HG02610 (cell line): ENCODE data around the gene MED16.
"Not testable (repeated sequence)": the region's sequence is repeated elsewhere in the genome, so short reads cannot be mapped to it uniquely, and the experiment has no call there.

Experiments used
- ATAC-seq: cut with Tn5 transposase; IDR thresholded peaks from one replicate; pipeline ENCODE4 v1.9.1; 2021; ENCODE audit warnings: mild to moderate bottlenecking, moderate library complexity; ENCODE audit not compliant: unreplicated experiment

Gene MED16

GRCh38 chr19:831407-832369 is 61.3 kb downstream of the MED16 start:
- ATAC-seq, result no peak

GRCh38 chr19:829129-829758 is 63.7 kb downstream of the MED16 start:
- no peak for ATAC-seq

- no peak for ATAC-seq
Measured at GRCh38 chr19:827710-828321, 65.2 kb downstream of the MED16 start, which contains the start of gene AZU1. Gene AZU1, plus strand, starts transcription at chr19:827837. Its CDS starts 10 bp downstream, at chr19:827847.

GRCh38 chr19:827314-827709 is 65.7 kb downstream of the MED16 start:
- no peak for ATAC-seq

GRCh38 chr19:825897-826644 is 66.9 kb downstream of the MED16 start:
- ATAC-seq, result no peak

- no peak for ATAC-seq
Measured at GRCh38 chr19:824885-825284, 68.1 kb downstream of the MED16 start.

- ATAC-seq, result no peak
Measured at GRCh38 chr19:823565-824121, 69.3 kb downstream of the MED16 start.

GRCh38 chr19:821825-822503 is 71.0 kb downstream of the MED16 start, which contains the start of gene PLPPR3:
Gene PLPPR3, minus strand, starts transcription at chr19:821955. Its CDS starts 396 bp downstream, at chr19:821559.
- no peak for ATAC-seq

GRCh38 chr19:821231-821824 is 71.7 kb downstream of the MED16 start:
- no peak for ATAC-seq

- ATAC-seq, result not testable (repeated sequence)
Measured at GRCh38 chr19:820212-820611, 72.8 kb downstream of the MED16 start.
